Urinary bladder (tissue), 4 donors: ENCODE measurements around the gene ZNF30. TPM values are rescaled to one million over a fixed set of nuclear protein-coding genes. Genes with fewer than 3 reads are reported as not detected.
"Not testable (repeated sequence)": the region's sequence is repeated elsewhere in the genome, so short reads cannot be mapped to it uniquely, and the experiment has no call there.

Experiments used
- DNase-seq: peaks from one replicate; pipeline ENCODE4 v3.0.0-alpha.2; 2015; ENCODE audit errors: extremely low spot score
- H3K27ac ChIP-seq: one replicate; pipeline ENCODE4 v1.5.1; 2013; ENCODE audit warnings: low read depth, mild to moderate bottlenecking, moderate library complexity
- H3K36me3 ChIP-seq: one replicate; pipeline ENCODE4 v1.6.1; 2013; ENCODE audit warnings: mild to moderate bottlenecking, moderate library complexity; ENCODE audit not compliant: insufficient read depth
- H3K4me1 ChIP-seq: one replicate; pipeline ENCODE4 v1.6.1; 2013; ENCODE audit warnings: mild to moderate bottlenecking, moderate library complexity; ENCODE audit not compliant: insufficient read depth
- H3K4me3 ChIP-seq: one replicate; pipeline ENCODE4 v1.5.1; 2013; ENCODE audit warnings: low read depth, low read length
- WGBS: extraction: QIAGEN DNeasy Blood & Tissue Kit; methylation state at CpG from one replicate; pipeline ENCODE4 v1.1.7; 2013; 5-methylcytosine and 5-hydroxymethylcytosine counted together
- polyA plus RNA-seq: library from polyadenylated mRNA; stranded (reverse); fragments of 200-250 nt; gene quantifications from one replicate; pipeline ENCODE4 v1.2.3, GENCODE V29; 2013
- total RNA-seq: library from RNA; depleted of rRNA; stranded (reverse); fragments of >200 nt; gene quantifications from one replicate; pipeline ENCODE4 v1.2.3, GENCODE V29; 2014
- donor health status: healthy with polysubstance abuse.
- donor health status: healthy.

ZNF30 gene
- total and polyA plus RNA-seq, 2 donors: 2.2 to 5.2 TPM

GRCh38 chr19:34984287-34984686 lies 57.6 kb downstream of the ZNF30 start:
- 88% methylated on average over 3 of the region's 3 CpGs for WGBS
- Histone ChIP-seq H3K36me3 (no peaks in the 10 kb centered on the region), H3K4me1 (no peaks in the 10 kb centered on the region)

GRCh38 chr19:34985249-34986022 lies 58.7 kb downstream of the ZNF30 start:
- DNase-seq: no peak
- Histone ChIP-seq H3K4me3 (no peak overlapping the region), H3K36me3 (no peaks in the 10 kb centered on the region), H3K27ac (no peak overlapping the region), H3K4me1 (no peaks in the 10 kb centered on the region)
- WGBS: 19% methylated on average over 7 of the region's 7 CpGs

More at GRCh38 chr19:34984287-34984686, 57.6 kb downstream of the ZNF30 start:
- Histone ChIP-seq H3K27ac (no peak overlapping the region), H3K4me3 (no peak overlapping the region)
- no peak for DNase-seq

GRCh38 chr19:34988119-34988518 lies 61.4 kb downstream of the ZNF30 start:
- WGBS: 100% methylated on average over 1 of the region's 1 CpG
- no peak for DNase-seq
- H3K4me3 ChIP-seq: no peak overlapping the region

GRCh38 chr19:34989298-34989697 lies 62.6 kb downstream of the ZNF30 start:
- H3K4me3 ChIP-seq: no peak overlapping the region
- WGBS: 72% methylated on average over 6 of the region's 6 CpGs
- no peaks in the 10 kb centered on the region for H3K4me1 ChIP-seq
- no peaks in the 10 kb centered on the region for H3K36me3 ChIP-seq
- DNase-seq: no peak
- no peak overlapping the region for H3K27ac ChIP-seq

More at GRCh38 chr19:34988119-34988518, 61.4 kb downstream of the ZNF30 start:
- Histone ChIP-seq H3K36me3 (no peaks in the 10 kb centered on the region), H3K27ac (no peak overlapping the region), H3K4me1 (no peaks in the 10 kb centered on the region)

- DNase-seq: no peak
- Histone ChIP-seq H3K36me3 (no peaks in the 10 kb centered on the region), H3K4me3 (no peak overlapping the region), H3K4me1 (no peaks in the 10 kb centered on the region), H3K27ac (no peak overlapping the region)
- 86% methylated on average over 13 of the region's 13 CpGs for WGBS
Observed at GRCh38 chr19:34990578-34991192, 64.0 kb downstream of the ZNF30 start.

GRCh38 chr19:34991542-34992333 lies 65.0 kb downstream of the ZNF30 start:
- no peak for DNase-seq
- H3K4me3 ChIP-seq: no peak overlapping the region
- no peaks in the 10 kb centered on the region for H3K4me1 ChIP-seq
- 93% methylated on average over 8 of the region's 8 CpGs for WGBS
- no peak overlapping the region for H3K27ac ChIP-seq
- no peaks in the 10 kb centered on the region for H3K36me3 ChIP-seq

GRCh38 chr19:34992582-34992981 lies 65.9 kb downstream of the ZNF30 start:
- WGBS: 92% methylated on average over 7 of the region's 7 CpGs
- H3K4me3 ChIP-seq, DNase-seq, H3K36me3 ChIP-seq, H3K27ac ChIP-seq, H3K4me1 ChIP-seq: not testable (repeated sequence)

- H3K36me3 ChIP-seq: no peaks in the 10 kb centered on the region
- no peak for DNase-seq
- WGBS: 80% methylated on average over 9 of the region's 9 CpGs
- H3K4me1 ChIP-seq: no peaks in the 10 kb centered on the region
- no peak overlapping the region for H3K27ac ChIP-seq
- no peak overlapping the region for H3K4me3 ChIP-seq
Observed at GRCh38 chr19:34994286-34994642, 67.6 kb downstream of the ZNF30 start.

Other genes starting within 250 kb of the ZNF30 start
- 0.32 TPM for gene SCGB2B2, start 249.7 kb upstream of the ZNF30 start, total RNA-seq
- 0.20 TPM for gene SCGB2B2, start 249.7 kb upstream of the ZNF30 start, polyA plus RNA-seq
- 77.5 TPM for gene ZNF302, start 249.2 kb upstream of the ZNF30 start, total RNA-seq
- gene ZNF302, start 249.2 kb upstream of the ZNF30 start, polyA plus RNA-seq: 24.4 TPM
- gene ZNF181, start 192.7 kb upstream of the ZNF30 start, total RNA-seq: 37.0 TPM
- gene ZNF181, start 192.7 kb upstream of the ZNF30 start, polyA plus RNA-seq: 17.0 TPM
- gene ZNF599, start 153.7 kb upstream of the ZNF30 start, total RNA-seq: 9.5 TPM
- 9.0 TPM for gene ZNF599, start 153.7 kb upstream of the ZNF30 start, polyA plus RNA-seq
- 12.5 TPM for gene ZNF792, start 37.3 kb downstream of the ZNF30 start, total RNA-seq
- 3.9 TPM for gene ZNF792, start 37.3 kb downstream of the ZNF30 start, polyA plus RNA-seq
- gene GRAMD1A, start 73.4 kb downstream of the ZNF30 start, total RNA-seq: 34.2 TPM
- 74.0 TPM for gene GRAMD1A, start 73.4 kb downstream of the ZNF30 start, polyA plus RNA-seq
- 1.6 TPM for gene SCN1B, start 103.6 kb downstream of the ZNF30 start, total RNA-seq
- 15.1 TPM for gene SCN1B, start 103.6 kb downstream of the ZNF30 start, polyA plus RNA-seq
- gene HPN, start 114.8 kb downstream of the ZNF30 start, total RNA-seq: not detected
- gene HPN, start 114.8 kb downstream of the ZNF30 start, polyA plus RNA-seq: 0.73 TPM
- gene FXYD3, start 188.9 kb downstream of the ZNF30 start, total RNA-seq: 62.3 TPM
- gene FXYD3, start 188.9 kb downstream of the ZNF30 start, polyA plus RNA-seq: 170 TPM
- gene LGI4, start 208.2 kb downstream of the ZNF30 start, total RNA-seq: 5.9 TPM
- 48.4 TPM for gene LGI4, start 208.2 kb downstream of the ZNF30 start, polyA plus RNA-seq
- 26.9 TPM for gene FXYD1, start 211.9 kb downstream of the ZNF30 start, total RNA-seq
- 121 TPM for gene FXYD1, start 211.9 kb downstream of the ZNF30 start, polyA plus RNA-seq
- 0.26 TPM for gene FXYD7, start 216.4 kb downstream of the ZNF30 start, total RNA-seq
- 0.57 TPM for gene FXYD7, start 216.4 kb downstream of the ZNF30 start, polyA plus RNA-seq
- 6.6 TPM for gene FXYD5, start 227.8 kb downstream of the ZNF30 start, total RNA-seq
- gene FXYD5, start 227.8 kb downstream of the ZNF30 start, polyA plus RNA-seq: 105 TPM